SK-N-SH treated with all-trans-retinoic acid at 6 μM for 48 hours (cell line): ENCODE data around the gene ARHGAP10.
A peak's percentile ranks its signal among the peaks of the same experiment; 100 is the strongest.

ENCODE experiments used
- ARNTL ChIP-seq: fragments of 450-650 bp; formaldehyde crosslinking; IDR thresholded peaks from 2 replicates; pipeline ENCODE4 v1.5.0; 2020; ENCODE audit warnings: low read depth, mild to moderate bottlenecking, moderate library complexity, borderline replicate concordance
- CREB5 ChIP-seq: fragments of 250-450 bp; sonication (Bioruptor Pico); IDR thresholded peaks from 2 replicates; pipeline ENCODE4 v1.5.1; 2020; ENCODE audit warnings: low read depth, mild to moderate bottlenecking, moderate library complexity
- ZFP3 ChIP-seq: fragments of 250-450 bp; sonication (Bioruptor Pico); IDR thresholded peaks from 2 replicates; pipeline ENCODE4 v1.5.0; 2020; ENCODE audit warnings: mild to moderate bottlenecking, moderate library complexity
- ZNF565 ChIP-seq: fragments of 450-650 bp; formaldehyde crosslinking; conservative IDR thresholded peaks from 2 replicates; pipeline ENCODE4 v1.5.0; 2020; ENCODE audit warnings: low read depth, mild to moderate bottlenecking, moderate library complexity

DNA sequence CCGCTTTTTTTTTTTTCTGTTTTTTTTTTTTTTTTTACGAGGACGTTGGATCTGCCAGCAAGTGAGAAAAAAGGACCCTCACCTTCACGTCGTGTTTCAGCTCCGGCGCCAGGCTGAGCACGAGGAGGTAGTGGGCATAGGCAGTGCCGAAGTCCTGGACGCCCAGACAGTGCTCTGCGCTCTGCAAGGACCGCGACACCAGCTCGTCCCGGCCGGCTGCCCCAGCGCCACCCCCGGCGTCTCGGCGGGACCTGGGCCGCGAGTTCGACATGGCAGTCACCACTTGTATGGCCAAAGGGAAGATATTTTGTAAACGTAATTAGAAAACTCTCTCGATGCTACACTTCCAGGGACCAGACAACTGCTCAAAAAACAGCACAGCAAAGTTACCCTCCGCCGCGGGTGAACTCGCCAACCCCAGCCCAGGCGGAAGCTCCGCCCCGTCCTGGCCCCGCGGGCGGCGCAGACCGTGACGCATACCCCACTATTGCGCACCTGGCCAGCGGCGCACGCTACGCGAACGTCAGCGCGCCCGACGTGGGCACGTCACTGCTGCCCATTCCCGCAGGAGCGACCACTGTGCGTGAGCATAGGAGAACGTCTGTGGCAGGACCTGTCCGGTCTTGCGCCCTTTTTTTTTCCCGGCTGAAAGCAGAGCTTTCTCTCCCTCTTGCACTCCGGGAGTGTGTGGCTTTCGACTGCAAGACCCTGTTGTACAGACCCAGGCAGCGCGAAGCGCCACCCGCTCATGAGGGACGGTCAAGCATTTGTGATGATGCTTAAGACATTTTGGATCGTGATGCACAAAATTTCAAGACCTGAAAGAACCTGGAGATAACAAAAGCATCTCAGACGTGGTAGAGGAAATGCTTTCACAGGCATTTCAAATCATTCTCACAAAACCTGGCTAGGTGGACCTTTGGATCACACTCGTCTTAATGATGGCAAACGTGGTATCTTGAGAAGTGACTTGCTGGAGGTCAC lies 47.9 kb upstream of the ARHGAP10 start, which contains the start of gene PRMT9:
- no peak for TF ChIP-seq ARNTL (CRISPR knock-in tag)
- 0 out of 2 replicates have a peak, but pooled peaks have one; percentile 50 for TF ChIP-seq ZFP3 (CRISPR knock-in tag)
- TF ChIP-seq CREB5 (CRISPR knock-in tag) = no peak
- TF ChIP-seq ZNF565 (CRISPR knock-in tag) = no peak
